GM12801 (cell line): Measurements from ENCODE around the gene MCU.

Experiments used
- CTCF ChIP-seq: IDR thresholded peaks from one replicate; pipeline ENCODE4 v1.5.1; 2011; ENCODE audit warnings: control low read depth; ENCODE audit not compliant: insufficient read length; ENCODE audit errors: extremely low read depth

MCU gene

GRCh38 chr10:72667207-72667864 is 24.6 kb upstream of the MCU start:
- no peak for TF ChIP-seq CTCF

- no peak for TF ChIP-seq CTCF
Observed at GRCh38 chr10:72673280-72673679, 18.7 kb upstream of the MCU start.

GRCh38 chr10:72679838-72680241 is 12.1 kb upstream of the MCU start:
- no peak for TF ChIP-seq CTCF

GRCh38 chr10:72682638-72683037 is 9.3 kb upstream of the MCU start:
- TF ChIP-seq CTCF, result no peak

GRCh38 chr10:72685264-72685921 is 6.5 kb upstream of the MCU start:
- no peak for TF ChIP-seq CTCF

GRCh38 chr10:72687035-72687434 is 4.9 kb upstream of the MCU start:
- no peak for TF ChIP-seq CTCF

GRCh38 chr10:72688208-72688651 is 3.7 kb upstream of the MCU start:
- no peak for TF ChIP-seq CTCF
